ENCODE data around the gene MED13L.

- TF ChIP-seq CTCF (IDR thresholded peaks at IDR 0.05) (no peak), POLR2A (IDR thresholded peaks at IDR 0.05) (no peak)
Measured at GRCh38 chr12:116249938-116250337, 27.6 kb downstream of the MED13L start.
